ENCODE data around the gene CFAP57.

Gene CFAP57

DNA sequence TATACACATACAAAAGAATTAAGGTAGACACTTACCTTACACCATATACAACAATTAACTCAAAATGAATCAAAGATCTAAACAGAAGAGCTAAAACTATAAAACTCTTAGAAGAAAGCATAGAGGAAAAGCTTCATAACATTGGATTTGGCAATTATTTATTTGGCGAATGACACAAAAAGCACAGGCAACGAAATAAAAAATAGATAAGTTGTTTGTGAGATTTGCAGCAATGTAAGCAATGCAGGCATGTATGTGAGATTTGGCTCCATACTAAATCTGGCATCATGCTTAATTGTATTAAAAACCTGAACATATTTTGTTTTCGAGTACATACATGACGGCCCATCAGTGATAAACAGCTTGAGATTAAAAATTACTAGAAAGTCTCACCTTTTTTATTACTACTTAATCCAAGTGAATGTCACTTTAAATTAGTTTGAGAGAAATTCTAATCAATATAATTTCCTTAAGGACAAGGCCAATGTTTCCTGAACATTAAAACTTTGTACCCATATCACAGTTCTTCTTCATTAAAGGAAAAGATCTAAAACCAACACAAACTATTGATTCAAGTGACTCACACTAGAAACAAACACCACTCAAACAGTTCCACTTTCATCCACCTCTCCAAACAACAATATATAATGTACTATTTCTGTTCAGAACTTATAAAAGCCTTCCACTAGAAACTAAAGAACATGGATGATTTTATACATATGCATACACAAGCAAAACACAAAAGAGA, 74.5 kb downstream of the CFAP57 start:
- peaks cover 10% of the 10 kb centered on the region for H3K27me3 ChIP-seq (ENCODE audit: control insufficient read depth, insufficient read depth, low read length)

DNA sequence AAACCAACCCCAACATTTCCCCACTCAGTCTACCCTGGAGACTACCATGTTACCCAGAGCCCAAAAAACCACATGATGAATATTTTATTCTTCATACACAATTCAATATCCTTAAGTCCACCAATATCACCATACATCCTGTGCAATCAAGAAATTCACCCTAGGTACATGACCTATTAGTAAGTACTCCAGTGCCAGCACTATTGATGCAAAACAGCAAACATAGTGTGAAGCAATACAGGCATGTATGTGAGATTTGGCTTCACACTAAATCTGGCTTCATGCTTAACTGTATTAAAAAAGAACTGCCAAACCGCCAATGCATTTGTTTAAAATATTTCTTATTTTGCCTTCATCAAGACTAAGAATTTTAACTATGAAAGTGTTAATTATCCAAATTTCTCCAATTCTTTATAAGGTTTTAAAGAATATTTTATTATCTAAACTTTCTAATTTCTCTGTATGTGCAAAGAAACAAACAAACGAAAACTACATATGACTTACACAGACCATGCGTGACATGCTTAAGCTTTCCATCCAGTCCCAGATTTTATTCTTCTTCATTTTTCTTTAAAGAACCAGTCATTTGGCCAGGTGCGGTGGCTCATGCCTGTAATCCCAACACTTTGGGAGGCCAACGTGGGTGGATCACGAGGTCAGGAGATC, 75.3 kb downstream of the CFAP57 start:
- peaks cover 4% of the 10 kb centered on the region for H3K9me3 ChIP-seq (replicated peaks; ENCODE audit: low read length)
- no peak overlapping the region for H3K4me3 ChIP-seq (ENCODE audit: low read length)
- H3K4me2 ChIP-seq (ENCODE audit: low read length): no peak overlapping the region
- H3K9ac ChIP-seq (ENCODE audit: low read depth, low read length): no peak overlapping the region
- no peaks in the 10 kb centered on the region for H3K4me1 ChIP-seq (ENCODE audit: control insufficient read depth, insufficient read depth, low read length)
- H3K36me3 ChIP-seq (ENCODE audit: insufficient read depth, low read length): no peaks in the 10 kb centered on the region
- peaks cover 14% of the 10 kb centered on the region for H3K27me3 ChIP-seq (ENCODE audit: control insufficient read depth, insufficient read depth, low read length)

More for the DNA sequence above, 74.5 kb downstream of the CFAP57 start:
- no peaks in the 10 kb centered on the region for H3K36me3 ChIP-seq (ENCODE audit: insufficient read depth, low read length)
- H3K4me3 ChIP-seq (ENCODE audit: low read length): no peak overlapping the region
- no peak overlapping the region for H3K4me2 ChIP-seq (ENCODE audit: low read length)
- H3K9ac ChIP-seq (ENCODE audit: low read depth, low read length): no peak overlapping the region
- H3K4me1 ChIP-seq (ENCODE audit: control insufficient read depth, insufficient read depth, low read length): no peaks in the 10 kb centered on the region
- H3K9me3 ChIP-seq (replicated peaks; ENCODE audit: low read length): peaks cover 4% of the 10 kb centered on the region

DNA sequence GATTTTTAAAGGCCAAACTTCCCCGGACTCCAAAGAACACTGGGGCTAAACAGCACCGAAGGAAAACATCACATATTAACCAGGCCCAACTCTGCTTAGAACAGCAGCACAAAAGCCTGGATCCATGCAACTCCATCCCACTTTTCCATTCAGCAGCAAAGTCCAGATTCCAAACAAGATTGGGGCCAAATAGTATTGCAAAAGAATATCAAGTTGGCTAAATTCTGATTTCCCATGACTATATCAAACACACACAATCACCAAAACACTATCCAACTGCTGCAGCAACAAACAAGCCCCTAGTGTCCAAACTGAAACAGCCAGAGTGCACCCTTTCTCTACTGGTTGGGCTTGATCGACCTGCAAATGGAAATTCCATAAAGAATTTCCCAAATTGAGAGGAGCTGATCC, 78.2 kb downstream of the CFAP57 start:
- no peak overlapping the region for H3K4me3 ChIP-seq (ENCODE audit: low read length)
- H3K9ac ChIP-seq (ENCODE audit: low read depth, low read length): no peak overlapping the region
- no peak overlapping the region for H3K4me2 ChIP-seq (ENCODE audit: low read length)
- H3K36me3 ChIP-seq (ENCODE audit: insufficient read depth, low read length): no peaks in the 10 kb centered on the region
- H3K9me3 ChIP-seq (replicated peaks; ENCODE audit: low read length): peaks cover 4% of the 10 kb centered on the region
- H3K4me1 ChIP-seq (ENCODE audit: control insufficient read depth, insufficient read depth, low read length): no peaks in the 10 kb centered on the region
- H3K27me3 ChIP-seq (ENCODE audit: control insufficient read depth, insufficient read depth, low read length): peaks cover 33% of the 10 kb centered on the region

DNA sequence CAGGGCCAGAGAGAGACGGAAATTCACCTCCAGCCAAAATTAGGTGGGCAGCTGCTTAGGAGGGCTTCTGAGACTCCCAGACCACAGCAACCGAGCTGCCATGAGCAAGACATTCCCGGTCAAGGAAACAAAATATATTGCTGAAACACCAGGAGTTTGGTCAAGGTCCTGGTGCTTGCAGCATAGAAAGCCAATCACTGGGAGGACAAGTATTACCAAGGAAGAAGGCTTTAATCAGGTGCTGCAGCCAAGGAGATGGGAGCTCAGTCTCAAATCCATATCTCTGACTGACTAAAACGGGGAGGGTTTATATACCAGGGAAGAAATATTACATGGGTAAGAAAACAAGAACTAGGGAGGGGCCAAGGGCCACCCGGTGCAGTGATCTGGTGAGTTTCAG, 78.9 kb downstream of the CFAP57 start:
- Histone ChIP-seq H3K4me2 (ENCODE audit: low read length) (no peak overlapping the region), H3K27me3 (ENCODE audit: control insufficient read depth, insufficient read depth, low read length) (peaks cover 38% of the 10 kb centered on the region), H3K4me3 (ENCODE audit: low read length) (no peak overlapping the region), H3K9ac (ENCODE audit: low read depth, low read length) (no peak overlapping the region), H3K36me3 (ENCODE audit: insufficient read depth, low read length) (no peaks in the 10 kb centered on the region), H3K4me1 (ENCODE audit: control insufficient read depth, insufficient read depth, low read length) (no peaks in the 10 kb centered on the region), H3K9me3 (replicated peaks; ENCODE audit: low read length) (peaks cover 4% of the 10 kb centered on the region)

DNA sequence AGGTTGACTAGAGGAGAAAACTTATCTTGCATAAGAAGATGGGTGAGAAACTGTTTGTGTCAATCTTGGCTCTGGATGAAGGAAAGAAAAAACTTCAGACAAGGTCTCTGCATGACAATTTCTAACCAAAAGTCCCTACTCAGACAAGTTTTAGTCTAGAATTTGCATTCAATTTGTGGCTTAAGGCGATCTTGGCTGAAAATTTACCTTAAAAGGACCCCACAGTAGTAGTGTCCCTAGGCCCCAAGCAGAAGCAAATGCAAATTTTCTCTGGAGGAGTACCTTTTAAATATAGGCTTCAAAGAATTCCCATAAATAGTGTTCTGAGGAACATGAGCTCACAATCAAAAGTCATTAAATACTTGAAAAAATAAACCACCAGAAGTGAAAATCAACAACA, 80.1 kb downstream of the CFAP57 start:
- Histone ChIP-seq H3K4me3 (ENCODE audit: low read length) (no peak overlapping the region), H3K27me3 (ENCODE audit: control insufficient read depth, insufficient read depth, low read length) (peaks cover 46% of the 10 kb centered on the region), H3K4me1 (ENCODE audit: control insufficient read depth, insufficient read depth, low read length) (no peaks in the 10 kb centered on the region), H3K9ac (ENCODE audit: low read depth, low read length) (no peak overlapping the region), H3K4me2 (ENCODE audit: low read length) (no peak overlapping the region), H3K9me3 (replicated peaks; ENCODE audit: low read length) (no peaks in the 10 kb centered on the region), H3K36me3 (ENCODE audit: insufficient read depth, low read length) (no peaks in the 10 kb centered on the region)

DNA sequence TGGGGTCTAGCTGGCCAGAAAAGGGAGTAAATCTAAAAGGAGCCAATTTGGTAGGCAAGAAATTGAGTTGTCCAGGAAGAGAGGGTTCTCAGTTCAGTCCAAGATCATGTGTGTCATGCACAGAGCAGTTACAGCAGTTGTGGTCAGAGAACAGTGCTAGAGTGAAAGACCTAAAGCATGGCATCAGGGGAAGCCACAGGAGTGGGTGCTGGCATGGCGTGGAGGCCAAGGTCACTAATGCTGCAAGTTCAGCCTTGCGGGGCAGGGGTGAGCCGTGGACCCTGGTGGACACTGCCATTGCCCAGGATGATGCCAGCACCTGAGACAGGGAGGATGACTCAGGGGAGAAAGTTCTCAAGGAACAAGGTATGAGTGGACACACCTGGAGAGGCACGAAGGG, 81.0 kb downstream of the CFAP57 start:
- Histone ChIP-seq H3K9me3 (replicated peaks; ENCODE audit: low read length) (no peaks in the 10 kb centered on the region), H3K4me2 (ENCODE audit: low read length) (no peak overlapping the region), H3K4me1 (ENCODE audit: control insufficient read depth, insufficient read depth, low read length) (no peaks in the 10 kb centered on the region), H3K27me3 (ENCODE audit: control insufficient read depth, insufficient read depth, low read length) (peaks cover 47% of the 10 kb centered on the region), H3K36me3 (ENCODE audit: insufficient read depth, low read length) (no peaks in the 10 kb centered on the region), H3K4me3 (ENCODE audit: low read length) (no peak overlapping the region), H3K9ac (ENCODE audit: low read depth, low read length) (no peak overlapping the region)

DNA sequence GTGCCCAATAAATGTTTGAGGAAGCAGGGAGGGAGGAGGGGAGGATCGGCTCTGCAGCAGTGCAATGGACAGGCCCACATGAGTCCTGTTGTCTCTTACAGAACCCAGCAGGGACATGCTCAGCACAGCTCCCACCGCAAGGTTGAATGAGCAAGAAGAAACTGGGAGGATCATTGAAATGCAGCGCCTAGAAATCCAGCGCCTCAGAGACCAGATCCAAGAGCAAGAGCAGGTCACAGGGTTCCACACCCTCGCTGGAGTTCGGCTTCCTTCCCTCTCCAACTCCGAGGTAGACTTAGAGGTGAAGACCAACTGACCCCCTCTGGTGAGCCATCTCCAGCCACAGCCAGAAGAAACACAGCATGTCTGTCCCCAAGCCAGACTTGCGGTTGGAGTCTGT, 81.7 kb downstream of the CFAP57 start:
- peaks cover 51% of the 10 kb centered on the region for H3K27me3 ChIP-seq (ENCODE audit: control insufficient read depth, insufficient read depth, low read length)
- H3K4me3 ChIP-seq (ENCODE audit: low read length): no peak overlapping the region
- H3K4me1 ChIP-seq (ENCODE audit: control insufficient read depth, insufficient read depth, low read length): no peaks in the 10 kb centered on the region
- H3K9ac ChIP-seq (ENCODE audit: low read depth, low read length): no peak overlapping the region
- H3K36me3 ChIP-seq (ENCODE audit: insufficient read depth, low read length): no peaks in the 10 kb centered on the region
- H3K9me3 ChIP-seq (replicated peaks; ENCODE audit: low read length): no peaks in the 10 kb centered on the region
- H3K4me2 ChIP-seq (ENCODE audit: low read length): no peak overlapping the region

DNA sequence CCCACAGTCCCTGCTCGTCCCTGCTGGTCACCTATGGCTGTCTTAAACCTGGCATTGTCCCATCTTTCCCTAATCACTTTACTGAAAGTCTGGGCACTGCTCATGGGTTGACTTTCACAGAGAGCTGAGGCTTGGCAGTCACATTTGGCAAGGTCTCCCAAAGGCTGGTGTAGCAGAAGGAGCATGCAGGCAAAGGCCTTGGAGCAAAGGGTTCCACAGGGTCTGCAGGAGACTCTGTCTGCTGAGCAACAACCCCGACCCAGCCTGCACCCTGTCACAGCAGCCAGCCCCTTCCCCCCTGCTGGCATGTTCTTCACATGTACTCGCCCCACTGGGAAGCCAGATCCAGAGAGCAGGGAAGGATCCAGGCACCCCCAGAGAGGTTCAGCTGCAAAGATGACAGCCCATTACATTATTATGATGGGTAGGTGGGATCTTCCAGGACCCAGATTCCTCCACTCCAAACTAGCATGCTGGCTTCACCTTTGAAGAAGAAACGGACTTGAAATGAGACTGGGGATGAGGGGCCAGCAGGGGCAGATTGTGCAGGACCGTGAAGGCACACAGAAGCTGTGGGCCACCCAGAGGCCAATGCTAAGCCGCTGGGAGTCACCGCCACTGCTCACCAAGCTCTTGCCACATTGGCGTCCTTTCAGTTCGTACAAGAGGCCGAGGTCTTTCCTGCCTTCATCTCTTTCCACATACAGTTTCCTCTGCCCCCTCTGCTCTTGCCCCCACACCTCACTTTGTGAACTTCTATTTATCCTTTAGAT, 83.5 kb downstream of the CFAP57 start:
- no peaks in the 10 kb centered on the region for H3K4me1 ChIP-seq (ENCODE audit: control insufficient read depth, insufficient read depth, low read length)
- H3K9ac ChIP-seq (ENCODE audit: low read depth, low read length): no peak overlapping the region
- H3K36me3 ChIP-seq (ENCODE audit: insufficient read depth, low read length): no peaks in the 10 kb centered on the region
- no peak overlapping the region for H3K4me2 ChIP-seq (ENCODE audit: low read length)
- H3K9me3 ChIP-seq (replicated peaks; ENCODE audit: low read length): no peaks in the 10 kb centered on the region
- no peak overlapping the region for H3K4me3 ChIP-seq (ENCODE audit: low read length)
- peaks cover 47% of the 10 kb centered on the region for H3K27me3 ChIP-seq (ENCODE audit: control insufficient read depth, insufficient read depth, low read length)

DNA sequence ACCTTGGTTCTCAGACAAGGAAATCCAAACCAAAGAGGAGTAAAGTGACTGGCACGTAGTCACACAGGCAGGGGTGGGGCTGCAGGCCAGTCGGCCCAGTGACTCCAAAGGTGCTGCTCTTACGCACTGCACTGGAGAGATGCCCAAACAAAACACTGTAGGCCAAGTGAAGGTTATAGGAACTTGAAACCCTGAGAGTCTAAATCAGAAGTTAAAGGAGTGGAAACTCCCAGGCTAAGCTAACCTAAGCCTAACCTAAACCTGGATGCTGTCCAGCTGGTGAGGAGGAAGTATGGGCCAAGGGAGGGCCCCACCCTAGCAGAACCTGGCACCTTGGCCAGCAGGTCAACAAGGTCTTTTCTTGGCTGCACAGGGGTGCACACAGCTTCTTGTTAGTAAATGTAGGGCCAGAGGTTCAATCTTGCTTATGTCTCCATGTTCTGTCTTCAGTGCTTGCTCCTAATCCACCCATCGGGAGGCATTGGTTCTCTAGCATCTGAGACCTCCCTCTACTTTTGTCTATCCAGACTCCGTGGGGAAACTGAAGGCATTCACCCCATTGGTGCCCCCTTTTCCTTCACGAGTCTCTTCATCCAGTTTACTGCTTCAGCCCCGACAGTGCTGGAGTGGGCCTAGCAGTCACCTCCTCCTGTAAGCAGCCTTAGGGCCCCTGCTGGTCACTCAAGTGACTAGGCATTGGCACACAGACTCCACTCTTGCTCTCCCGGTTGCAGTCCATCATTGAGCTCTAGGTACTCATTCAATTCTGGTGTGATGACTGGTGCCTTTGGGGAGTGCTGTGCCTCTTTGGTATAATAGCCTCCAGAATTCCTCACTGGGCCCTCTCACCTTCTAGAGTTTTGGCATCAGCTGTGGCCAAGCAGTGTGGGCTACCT, 84.8 kb downstream of the CFAP57 start:
- no peak overlapping the region for H3K9ac ChIP-seq (ENCODE audit: low read depth, low read length)
- no peak overlapping the region for H3K4me2 ChIP-seq (ENCODE audit: low read length)

DNA sequence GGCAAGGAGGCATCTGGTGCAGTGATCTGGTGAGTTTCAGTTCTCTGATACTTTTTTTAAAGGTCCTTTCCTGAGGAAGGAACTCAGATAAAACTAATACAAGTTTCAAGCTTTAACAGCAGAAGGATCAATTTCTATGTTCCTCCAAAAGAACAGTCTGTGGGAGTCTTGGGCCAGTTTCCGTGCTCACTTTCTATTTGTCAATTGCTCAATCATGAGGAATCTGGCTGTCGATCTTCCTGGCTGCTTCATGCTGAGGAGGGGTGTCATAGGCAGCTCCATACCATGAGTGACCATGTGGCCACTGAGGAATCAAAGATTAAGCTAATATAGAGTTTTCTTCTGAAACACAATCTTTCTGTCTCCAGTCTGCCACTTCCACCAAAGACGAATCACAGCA, 86.2 kb downstream of the CFAP57 start:
- Histone ChIP-seq H3K4me3 (ENCODE audit: low read length) (no peak overlapping the region), H3K4me2 (ENCODE audit: low read length) (no peak overlapping the region), H3K27me3 (ENCODE audit: control insufficient read depth, insufficient read depth, low read length) (peaks cover 30% of the 10 kb centered on the region), H3K4me1 (ENCODE audit: control insufficient read depth, insufficient read depth, low read length) (no peaks in the 10 kb centered on the region), H3K9me3 (replicated peaks; ENCODE audit: low read length) (no peaks in the 10 kb centered on the region), H3K36me3 (ENCODE audit: insufficient read depth, low read length) (no peaks in the 10 kb centered on the region), H3K9ac (ENCODE audit: low read depth, low read length) (no peak overlapping the region)

More for the DNA sequence above, 84.8 kb downstream of the CFAP57 start:
- Histone ChIP-seq H3K4me1 (ENCODE audit: control insufficient read depth, insufficient read depth, low read length) (no peaks in the 10 kb centered on the region), H3K9me3 (replicated peaks; ENCODE audit: low read length) (no peaks in the 10 kb centered on the region), H3K27me3 (ENCODE audit: control insufficient read depth, insufficient read depth, low read length) (peaks cover 41% of the 10 kb centered on the region), H3K4me3 (ENCODE audit: low read length) (no peak overlapping the region), H3K36me3 (ENCODE audit: insufficient read depth, low read length) (no peaks in the 10 kb centered on the region)

DNA sequence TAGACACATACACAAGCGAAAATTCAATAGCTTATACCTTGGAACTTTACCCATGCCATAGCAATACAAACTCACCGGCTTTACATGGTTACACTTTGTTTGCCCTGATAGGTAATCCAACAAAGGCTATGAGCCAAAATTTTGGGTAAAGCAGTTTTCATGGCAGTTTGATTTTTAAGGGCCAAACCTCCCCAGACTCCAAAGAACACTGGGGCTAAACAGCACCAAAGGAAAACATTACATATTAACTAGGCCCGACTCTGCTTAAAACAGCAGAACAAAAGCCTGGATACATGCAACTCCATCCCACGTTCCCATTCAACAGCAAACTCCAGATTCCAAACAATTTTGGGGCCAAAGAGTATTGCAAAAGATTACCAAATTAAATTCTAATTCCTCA, 93.3 kb downstream of the CFAP57 start:
- H3K4me2 ChIP-seq (ENCODE audit: low read length): no peak overlapping the region
- H3K36me3 ChIP-seq (ENCODE audit: insufficient read depth, low read length): no peaks in the 10 kb centered on the region
- peaks cover 4% of the 10 kb centered on the region for H3K27me3 ChIP-seq (ENCODE audit: control insufficient read depth, insufficient read depth, low read length)
- no peak overlapping the region for H3K9ac ChIP-seq (ENCODE audit: low read depth, low read length)
- peaks cover 4% of the 10 kb centered on the region for H3K9me3 ChIP-seq (replicated peaks; ENCODE audit: low read length)
- no peak overlapping the region for H3K4me3 ChIP-seq (ENCODE audit: low read length)
- H3K4me1 ChIP-seq (ENCODE audit: control insufficient read depth, insufficient read depth, low read length): peaks cover 2% of the 10 kb centered on the region
